ENCODE results near the gene PVALEF.

GRCh38 chr17:81222906-81223761 is 57.8 kb downstream of the PVALEF start, which contains the start of gene CEP131:
- TF ChIP-seq CTCF (IDR thresholded peaks at IDR 0.05) = no peak
- peak in 1 of 2 donors; percentile 26 for TF ChIP-seq POLR2A (IDR thresholded peaks at IDR 0.05)

Data from uterus (tissue), 2 donors.